Astrocyte (in vitro differentiated cells and primary cell): ENCODE results near the gene CNTN5. TPM values are rescaled to one million over a fixed set of nuclear protein-coding genes. Genes with fewer than 3 reads are reported as not detected.

Experiments
- DNase-seq: peaks from one replicate; pipeline ENCODE4 v3.0.0-alpha.2; 2010; ENCODE audit warnings: low read depth
- FAIRE-seq: peaks from 2 replicates; lab custom pipeline; 2011; peaks lifted over from hg19 to GRCh38; lab: Jason Lieb, UNC
- H2AFZ ChIP-seq: 2 replicates; pipeline ENCODE4 v1.6.0; 2012; ENCODE audit warnings: low read depth, low read length, inconsistent platforms
- H3K27ac ChIP-seq: 2 replicates; pipeline ENCODE4 v1.5.1; 2011; ENCODE audit warnings: low read depth, low read length, inconsistent platforms
- H3K27me3 ChIP-seq: 2 replicates; pipeline ENCODE4 v1.6.0; 2011; ENCODE audit warnings: low read length, inconsistent platforms; ENCODE audit not compliant: insufficient read depth
- H3K36me3 ChIP-seq: 2 replicates; pipeline ENCODE4 v1.5.1; 2011; ENCODE audit warnings: low read length, inconsistent platforms; ENCODE audit not compliant: insufficient read depth
- H3K4me1 ChIP-seq: 2 replicates; pipeline ENCODE4 v1.5.1; 2011; ENCODE audit warnings: low read length, inconsistent platforms; ENCODE audit not compliant: insufficient read depth
- H3K4me2 ChIP-seq: 2 replicates; pipeline ENCODE4 v1.6.0; 2012; ENCODE audit warnings: low read length, inconsistent platforms
- H3K4me3 ChIP-seq: 2 replicates; pipeline ENCODE4 v1.5.1; 2011; ENCODE audit warnings: low read depth, mild to moderate bottlenecking, low read length, inconsistent platforms; ENCODE audit not compliant: insufficient read depth
- H3K79me2 ChIP-seq: 2 replicates; pipeline ENCODE4 v1.6.0; 2012; ENCODE audit warnings: mild to moderate bottlenecking, low read length, inconsistent platforms; ENCODE audit not compliant: insufficient read depth
- H3K9ac ChIP-seq: 2 replicates; pipeline ENCODE4 v1.6.0; 2012; ENCODE audit warnings: mild to moderate bottlenecking, low read length, inconsistent platforms
- H3K9me3 ChIP-seq: 2 replicates; pipeline ENCODE4 v1.5.1; 2012; ENCODE audit warnings: low read depth, mild to moderate bottlenecking, low read length, inconsistent platforms; ENCODE audit not compliant: insufficient read depth
- H4K20me1 ChIP-seq: 2 replicates; pipeline ENCODE4 v1.6.0; 2012; ENCODE audit warnings: low read length, inconsistent platforms; ENCODE audit not compliant: insufficient read depth
- H3K27ac Mint-ChIP-seq: one replicate; pipeline ENCODE4 v1.8.0; 2021; ENCODE audit warnings: mild to moderate bottlenecking, mixed read lengths; ENCODE audit not compliant: unreplicated experiment
- H3K27me3 Mint-ChIP-seq: one replicate; pipeline ENCODE4 v1.8.0; 2021; ENCODE audit warnings: low read depth, mixed read lengths; ENCODE audit not compliant: unreplicated experiment
- H3K36me3 Mint-ChIP-seq: one replicate; pipeline ENCODE4 v1.8.0; 2021; ENCODE audit warnings: low read depth, mixed read lengths; ENCODE audit not compliant: unreplicated experiment
- H3K4me1 Mint-ChIP-seq: one replicate; pipeline ENCODE4 v1.8.0; 2021; ENCODE audit warnings: low read depth, mixed read lengths; ENCODE audit not compliant: unreplicated experiment
- H3K4me3 Mint-ChIP-seq: one replicate; pipeline ENCODE4 v1.8.0; 2021; ENCODE audit warnings: mild to moderate bottlenecking, moderate library complexity, mixed read lengths; ENCODE audit not compliant: unreplicated experiment
- H3K9me3 Mint-ChIP-seq: one replicate; pipeline ENCODE4 v1.8.0; 2021; ENCODE audit warnings: mild to moderate bottlenecking, mixed read lengths; ENCODE audit not compliant: unreplicated experiment
- CTCF ChIP-seq: IDR thresholded peaks from 2 replicates; pipeline ENCODE4 v1.5.1; 2011; ENCODE audit warnings: low read depth, mild to moderate bottlenecking, inconsistent platforms, low read length, moderate library complexity; ENCODE audit not compliant: insufficient read depth
- EZH2 ChIP-seq: IDR thresholded peaks from 2 replicates; pipeline ENCODE4 v1.6.1; 2012; ENCODE audit warnings: mild to moderate bottlenecking, low read length, inconsistent platforms; ENCODE audit not compliant: insufficient read depth
- total RNA-seq: library from RNA; stranded (reverse); gene quantifications from 2 replicates; pipeline ENCODE4 v1.2.1, GENCODE V29; 2021

CNTN5 gene
- total RNA-seq, 1 donor from 2014 or later: 1.1 TPM

- H3K27ac Mint-ChIP-seq: no peak overlapping the region
- Histone ChIP-seq H3K79me2 (no peaks in the 10 kb centered on the region), H3K4me2 (no peak overlapping the region), H3K4me1 (no peaks in the 10 kb centered on the region), H3K36me3 (no peaks in the 10 kb centered on the region), H3K27ac (no peak overlapping the region), H3K4me3 (no peak overlapping the region), H3K27me3 (no peaks in the 10 kb centered on the region), H4K20me1 (no peaks in the 10 kb centered on the region), H3K9ac (no peak overlapping the region), H3K9me3 (no peaks in the 10 kb centered on the region), H2AFZ (no peak overlapping the region)
- H3K9me3 Mint-ChIP-seq: no peaks in the 10 kb centered on the region
- FAIRE-seq: no peak
- H3K4me1 Mint-ChIP-seq: peaks cover 45% of the 10 kb centered on the region
- DNase-seq: no peak
- H3K27me3 Mint-ChIP-seq: no peaks in the 10 kb centered on the region
- no peak overlapping the region for H3K4me3 Mint-ChIP-seq
- no peak for TF ChIP-seq CTCF
- no peak for TF ChIP-seq EZH2
- H3K36me3 Mint-ChIP-seq: no peaks in the 10 kb centered on the region
Measured at GRCh38 chr11:99418927-99419720, 398.4 kb downstream of the CNTN5 start.

- H3K4me2 ChIP-seq: peak overlapping the region; percentile 21
- no peaks in the 10 kb centered on the region for H3K27me3 Mint-ChIP-seq
- FAIRE-seq: no peak
Measured at GRCh38 chr11:99419991-99420390, 399.2 kb downstream of the CNTN5 start.

More at GRCh38 chr11:99419991-99420390, 399.2 kb downstream of the CNTN5 start:
- Mint-ChIP-seq H3K27ac (no peak overlapping the region), H3K9me3 (no peaks in the 10 kb centered on the region), H3K4me3 (no peak overlapping the region), H3K36me3 (peaks cover 2% of the 10 kb centered on the region), H3K4me1 (peaks cover 44% of the 10 kb centered on the region)
- no peaks in the 10 kb centered on the region for H3K27me3 ChIP-seq
- peaks cover 3% of the 10 kb centered on the region for H3K9me3 ChIP-seq
- H3K4me1 ChIP-seq: no peaks in the 10 kb centered on the region
- H4K20me1 ChIP-seq: no peaks in the 10 kb centered on the region
- no peak overlapping the region for H2AFZ ChIP-seq
- H3K27ac ChIP-seq: no peak overlapping the region
- no peak for TF ChIP-seq EZH2
- no peak for TF ChIP-seq CTCF
- no peaks in the 10 kb centered on the region for H3K36me3 ChIP-seq
- H3K9ac ChIP-seq: no peak overlapping the region
- no peaks in the 10 kb centered on the region for H3K79me2 ChIP-seq
- no peak overlapping the region for H3K4me3 ChIP-seq
- peak; percentile 14 for DNase-seq
